RWPE2 (cell line): ENCODE measurements around the gene TTN.

Experiments
- ATAC-seq: fragments of 200-7000 bp; cut with Tn5 transposase; 3 replicates; pipeline ENCODE4 v1.9.1; 2021; ENCODE audit warnings: low read depth
- DNase-seq: peaks from one replicate; pipeline ENCODE4 v3.0.0-alpha.2; 2020; ENCODE audit warnings: low spot score
- H3K27ac ChIP-seq: fragments of 450-650 bp; 2 replicates; pipeline ENCODE4 v1.5.1; 2017; ENCODE audit warnings: mild to moderate bottlenecking; ENCODE audit not compliant: poor library complexity, severe bottlenecking
- H3K27me3 ChIP-seq: fragments of 250-450 bp; sonication (Bioruptor Pico); 2 replicates; pipeline ENCODE4 v1.5.1; 2021; ENCODE audit warnings: mild to moderate bottlenecking, moderate library complexity; ENCODE audit not compliant: insufficient read depth, poor library complexity, severe bottlenecking
- H3K36me3 ChIP-seq: fragments of 250-450 bp; sonication (Bioruptor Pico); 2 replicates; pipeline ENCODE4 v1.5.1; 2020; ENCODE audit warnings: low read depth, mild to moderate bottlenecking, moderate library complexity
- H3K4me1 ChIP-seq: fragments of 250-450 bp; sonication (Bioruptor Pico); 2 replicates; pipeline ENCODE4 v1.5.1; 2021; ENCODE audit warnings: mild to moderate bottlenecking, moderate library complexity; ENCODE audit not compliant: insufficient read depth, poor library complexity, severe bottlenecking
- H3K4me3 ChIP-seq: fragments of 250-450 bp; sonication (Bioruptor Pico); 2 replicates; pipeline ENCODE4 v1.5.1; 2021; ENCODE audit warnings: mild to moderate bottlenecking, moderate library complexity; ENCODE audit not compliant: severe bottlenecking
- H3K9me3 ChIP-seq: fragments of 250-450 bp; sonication (Bioruptor Pico); 2 replicates; pipeline ENCODE4 v1.5.1; 2021; ENCODE audit warnings: mild to moderate bottlenecking, moderate library complexity; ENCODE audit not compliant: severe bottlenecking
- CTCF ChIP-seq: fragments of 450-650 bp; IDR thresholded peaks from one replicate; pipeline ENCODE4 v1.5.1; 2017; ENCODE audit warnings: mild to moderate bottlenecking, moderate library complexity; ENCODE audit not compliant: poor library complexity, severe bottlenecking

TTN gene

GRCh38 chr2:178723786-178724346 lies 83.4 kb downstream of the TTN start:
- no peaks in the 10 kb centered on the region for H3K4me1 ChIP-seq
- H3K4me3 ChIP-seq: no peak overlapping the region
- no peak for ATAC-seq
- no peak overlapping the region for H3K27ac ChIP-seq
- peaks cover 12% of the 10 kb centered on the region for H3K27me3 ChIP-seq
- no peak for TF ChIP-seq CTCF
- no peaks in the 10 kb centered on the region for H3K36me3 ChIP-seq
- DNase-seq: no peak
- no peaks in the 10 kb centered on the region for H3K9me3 ChIP-seq

GRCh38 chr2:178722296-178722695 lies 84.9 kb downstream of the TTN start:
- Histone ChIP-seq H3K27me3 (peaks cover 12% of the 10 kb centered on the region), H3K4me3 (no peak overlapping the region), H3K9me3 (no peaks in the 10 kb centered on the region), H3K4me1 (no peaks in the 10 kb centered on the region), H3K27ac (no peak overlapping the region), H3K36me3 (no peaks in the 10 kb centered on the region)
- ATAC-seq (no peak), DNase-seq (no peak)
- no peak for TF ChIP-seq CTCF

- DNase-seq (no peak), ATAC-seq (no peak)
- Histone ChIP-seq H3K4me1 (no peaks in the 10 kb centered on the region), H3K27ac (no peak overlapping the region), H3K27me3 (no peaks in the 10 kb centered on the region), H3K4me3 (no peak overlapping the region), H3K9me3 (no peaks in the 10 kb centered on the region), H3K36me3 (no peaks in the 10 kb centered on the region)
- no peak for TF ChIP-seq CTCF
Measured at GRCh38 chr2:178718988-178719387, 88.2 kb downstream of the TTN start.

GRCh38 chr2:178718283-178718682 lies 88.9 kb downstream of the TTN start:
- no peak for ATAC-seq
- no peak for DNase-seq
- Histone ChIP-seq H3K9me3 (no peaks in the 10 kb centered on the region), H3K36me3 (no peaks in the 10 kb centered on the region), H3K4me1 (no peaks in the 10 kb centered on the region), H3K27me3 (no peaks in the 10 kb centered on the region), H3K4me3 (no peak overlapping the region), H3K27ac (no peak overlapping the region)
- TF ChIP-seq CTCF: no peak

GRCh38 chr2:178716394-178716793 lies 90.8 kb downstream of the TTN start:
- no peaks in the 10 kb centered on the region for H3K36me3 ChIP-seq
- no peak overlapping the region for H3K4me3 ChIP-seq
- H3K27me3 ChIP-seq: no peaks in the 10 kb centered on the region
- no peak for TF ChIP-seq CTCF
- H3K27ac ChIP-seq: no peak overlapping the region
- ATAC-seq (no peak), DNase-seq (no peak)
- H3K4me1 ChIP-seq: no peaks in the 10 kb centered on the region
- H3K9me3 ChIP-seq: no peaks in the 10 kb centered on the region
